GM13977 (cell line): ENCODE results near the gene HNRNPDL.

Experiments used
- DNase-seq: peaks from one replicate; pipeline ENCODE4 v3.0.0; 2012; ENCODE audit warnings: low spot score
- CTCF ChIP-seq: IDR thresholded peaks from 2 replicates; pipeline ENCODE4 v1.5.1; 2012; ENCODE audit warnings: mild to moderate bottlenecking, control low read depth; ENCODE audit not compliant: insufficient read depth; ENCODE audit errors: extremely low read depth, missing control alignments
- in situ Hi-C: fragments of 300-500 bp; cut with MboI; formaldehyde crosslinking; loops from one replicate; pipeline ENCODE4 v1.12.0; 2022; ENCODE audit warnings: low sequenced_read_pairs, low pct_unique_long_range_greater_than_20kb, mixed read lengths, inconsistent platforms; ENCODE audit not compliant: unreplicated experiment

Gene HNRNPDL

GRCh38 chr4:82450966-82451755 is 20.9 kb upstream of the HNRNPDL start:
- no peak for DNase-seq
- in situ Hi-C loops: loop anchor here (25.0 kb wide), 2 partner anchors 611 to 836 kb away; partner anchors contain the start of gene COQ2
- TF ChIP-seq CTCF: no peak

DNA sequence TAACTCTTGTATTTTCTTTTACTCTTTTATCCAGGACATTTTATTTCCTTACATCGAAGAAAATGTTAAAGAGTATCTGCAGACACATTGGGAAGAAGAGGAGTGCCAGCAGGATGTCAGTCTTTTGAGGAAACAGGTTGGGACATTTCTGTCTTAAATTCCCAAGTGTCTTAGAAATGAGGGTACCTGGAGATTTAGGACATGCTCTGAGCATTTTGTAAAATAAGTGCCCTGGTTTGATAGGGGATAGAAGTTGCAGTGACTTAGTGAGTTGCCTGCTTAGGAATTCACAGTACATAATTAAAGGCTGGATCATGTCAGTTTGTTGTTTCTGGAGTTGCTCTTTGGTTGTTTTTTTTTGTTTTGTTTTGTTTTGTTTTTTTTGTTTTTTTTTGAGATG is 17.6 kb upstream of the HNRNPDL start:
- TF ChIP-seq CTCF: no peak
- in situ Hi-C loops: no loop called here
- DNase-seq: no peak

GRCh38 chr4:82439088-82439487 is 8.8 kb upstream of the HNRNPDL start:
- no peak for TF ChIP-seq CTCF
- DNase-seq: no peak
- in situ Hi-C loops: no loop called here

DNA sequence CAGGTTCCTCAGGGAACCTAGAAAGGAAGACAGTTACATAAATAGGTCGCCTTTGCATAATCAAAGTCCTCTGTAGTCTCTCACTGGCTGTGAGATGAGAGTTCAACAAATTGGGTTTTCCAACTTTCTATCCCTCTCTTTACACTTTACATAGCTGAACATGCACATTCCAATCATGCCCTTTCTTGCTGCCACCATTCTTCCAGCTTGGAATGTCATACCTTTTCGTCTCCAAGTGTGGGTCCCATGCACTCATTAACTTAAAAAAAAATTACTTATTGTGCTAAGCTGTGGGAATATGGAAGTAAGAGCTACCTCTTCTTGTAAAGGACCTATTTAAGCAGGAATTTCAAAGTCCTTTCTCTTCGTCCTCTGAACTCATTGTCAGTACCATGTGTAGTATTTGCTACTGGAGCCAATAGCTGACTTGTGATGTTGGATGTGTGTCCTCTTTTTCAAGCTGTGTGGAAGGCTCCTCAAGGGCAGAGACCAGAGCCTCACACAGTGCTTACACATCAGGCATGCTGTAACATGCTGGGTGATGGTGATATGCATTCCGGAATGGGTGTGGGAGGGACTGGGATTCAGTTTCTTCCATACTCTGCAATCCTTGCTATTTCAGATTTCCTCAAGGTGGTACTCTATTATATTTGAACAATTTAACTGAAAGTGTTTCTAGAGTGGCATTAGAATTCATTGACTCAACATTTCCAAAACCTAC is 7.2 kb upstream of the HNRNPDL start:
- TF ChIP-seq CTCF: no peak
- in situ Hi-C loops: no loop called here
- DNase-seq: no peak

DNA sequence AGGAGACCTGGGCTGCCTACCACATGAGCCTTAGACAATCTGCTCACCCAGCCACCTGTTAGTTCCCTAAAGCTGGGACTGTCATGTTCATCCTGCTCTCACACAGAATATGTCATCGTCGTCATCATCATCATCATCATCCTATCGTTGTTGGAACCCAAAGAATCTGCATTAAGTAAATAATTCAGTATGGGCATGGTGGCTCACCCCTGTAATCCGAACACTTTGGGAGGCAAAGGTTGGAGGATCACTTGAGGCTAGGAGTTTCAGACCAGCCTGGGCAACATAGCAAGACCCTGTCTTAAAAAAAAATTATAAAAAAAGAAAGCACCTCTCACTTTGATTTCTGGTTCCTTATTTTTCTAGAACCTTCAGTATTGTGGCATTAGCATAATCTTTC is 6.5 kb upstream of the HNRNPDL start:
- in situ Hi-C loops: no loop called here
- DNase-seq: no peak
- no peak for TF ChIP-seq CTCF

DNA sequence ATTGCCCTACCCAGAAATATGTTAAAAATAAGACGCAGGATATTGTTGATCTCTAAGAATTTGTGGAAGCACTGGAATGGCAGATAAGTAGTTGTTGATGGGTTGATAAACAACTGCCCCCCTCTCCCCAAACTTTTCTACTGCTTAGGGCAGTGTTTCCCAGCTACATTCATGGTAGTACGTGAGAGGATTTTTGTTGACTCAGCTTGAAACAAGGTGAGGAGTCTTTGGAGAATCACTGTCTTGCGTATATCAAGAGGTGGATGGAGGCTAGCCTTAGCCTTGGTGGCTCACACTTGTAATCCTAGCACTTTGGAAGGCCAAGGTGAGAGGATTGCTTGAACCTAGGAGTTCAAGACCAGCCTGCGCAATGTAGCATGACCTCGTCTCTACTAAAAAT is 5.9 kb upstream of the HNRNPDL start:
- in situ Hi-C loops: no loop called here
- TF ChIP-seq CTCF: no peak
- no peak for DNase-seq
